Mucosa of rectum (tissue), 2 donors: Measurements from ENCODE around the gene VWA5B2.

Experiments used
- H3K27ac ChIP-seq, 2 donors: one replicate each; pipeline ENCODE4 v1.7.0; 2013; ENCODE audit warnings: inconsistent platforms in 2 of 2, low read depth in 2 of 2, low read length in 2 of 2
- H3K27me3 ChIP-seq, 2 donors: one replicate each; pipeline ENCODE4 v1.7.0; 2013; ENCODE audit warnings: low read length in 2 of 2; ENCODE audit not compliant: control insufficient read depth in 2 of 2, insufficient read depth in 2 of 2
- H3K36me3 ChIP-seq, 2 donors: one replicate each; pipeline ENCODE4 v1.7.0; 2013; ENCODE audit warnings: low read length in 2 of 2; ENCODE audit not compliant: control insufficient read depth in 2 of 2, insufficient read depth in 2 of 2
- H3K4me1 ChIP-seq, 2 donors: one replicate each; pipeline ENCODE4 v1.7.0; 2013; ENCODE audit warnings: low read length in 2 of 2, mild to moderate bottlenecking in 1 of 2; ENCODE audit not compliant: control insufficient read depth in 2 of 2, insufficient read depth in 2 of 2
- H3K4me3 ChIP-seq, 2 donors: one replicate each; pipeline ENCODE4 v1.7.0; 2013; ENCODE audit warnings: low read length in 2 of 2
- H3K9ac ChIP-seq, 2 donors: one replicate each; pipeline ENCODE4 v1.7.0; 2013; ENCODE audit warnings: low read length in 2 of 2, low read depth in 1 of 2, mild to moderate bottlenecking in 1 of 2
- H3K9me3 ChIP-seq, 2 donors: one replicate each; pipeline ENCODE4 v1.7.0; 2013; ENCODE audit warnings: low read length in 2 of 2; ENCODE audit not compliant: control insufficient read depth in 2 of 2
- donor health status: healthy.
- donor health status: Normal muscosa, but diverticular disease.

The VWA5B2 gene

GRCh38 chr3:184272269-184272668 lies 42.9 kb downstream of the VWA5B2 start:
- Histone ChIP-seq H3K4me3 (no peak overlapping the region), H3K36me3 (no peaks in the 10 kb centered on the region), H3K27me3 (peaks cover 14 to 18% of the 10 kb centered on the region in 2 donors), H3K9ac (no peak overlapping the region), H3K4me1 (no peaks in the 10 kb centered on the region), H3K9me3 (no peaks in the 10 kb centered on the region), H3K27ac (no peak overlapping the region)

GRCh38 chr3:184275381-184275701 lies 46.0 kb downstream of the VWA5B2 start:
- no peaks in the 10 kb centered on the region for H3K9me3 ChIP-seq
- H3K4me3 ChIP-seq: no peak overlapping the region
- no peak overlapping the region for H3K27ac ChIP-seq
- H3K9ac ChIP-seq: no peak overlapping the region
- H3K4me1 ChIP-seq: no peaks in the 10 kb centered on the region
- no peaks in the 10 kb centered on the region for H3K36me3 ChIP-seq
- H3K27me3 ChIP-seq: peaks cover 16 to 21% of the 10 kb centered on the region in 2 donors

GRCh38 chr3:184275961-184276910 lies 46.9 kb downstream of the VWA5B2 start, which contains the start of gene ECE2:
TSS of gene ECE2 (plus strand) at chr3:184276022. CDS start at chr3:184276154, 132 bp downstream.
- Histone ChIP-seq H3K4me3 (no peak within 1 kb of the TSS), H3K36me3 (no peaks in the 10 kb centered on the region), H3K4me1 (no peaks in the 10 kb centered on the region), H3K27me3 (peaks cover 16 to 21% of the 10 kb centered on the region in 2 donors), H3K9ac (no peak within 1 kb of the TSS), H3K27ac (no peak within 1 kb of the TSS), H3K9me3 (no peaks in the 10 kb centered on the region)

GRCh38 chr3:184277366-184277765 lies 48.0 kb downstream of the VWA5B2 start:
- peaks cover 16 to 23% of the 10 kb centered on the region in 2 donors for H3K27me3 ChIP-seq
- H3K36me3 ChIP-seq: no peaks in the 10 kb centered on the region
- H3K9ac ChIP-seq: no peak overlapping the region
- no peak overlapping the region for H3K4me3 ChIP-seq
- no peak overlapping the region for H3K27ac ChIP-seq
- no peaks in the 10 kb centered on the region for H3K4me1 ChIP-seq
- H3K9me3 ChIP-seq: no peaks in the 10 kb centered on the region

GRCh38 chr3:184282941-184283340 lies 53.6 kb downstream of the VWA5B2 start:
- Histone ChIP-seq H3K4me1 (no peaks in the 10 kb centered on the region), H3K27me3 (peaks cover 1 to 8% of the 10 kb centered on the region in 2 donors), H3K36me3 (no peaks in the 10 kb centered on the region), H3K9me3 (no peaks in the 10 kb centered on the region), H3K27ac (no peak overlapping the region), H3K9ac (no peak overlapping the region), H3K4me3 (no peak overlapping the region)

- Histone ChIP-seq H3K36me3 (no peaks in the 10 kb centered on the region), H3K9ac (no peak overlapping the region), H3K4me3 (no peak overlapping the region), H3K9me3 (no peaks in the 10 kb centered on the region), H3K27ac (no peak overlapping the region), H3K27me3 (peaks cover 0 to 8% of the 10 kb centered on the region in 2 donors), H3K4me1 (no peaks in the 10 kb centered on the region)
Measured at GRCh38 chr3:184283681-184284080, 54.3 kb downstream of the VWA5B2 start.

GRCh38 chr3:184284696-184285095 lies 55.3 kb downstream of the VWA5B2 start:
- H3K27ac ChIP-seq: no peak overlapping the region
- peaks cover 0 to 8% of the 10 kb centered on the region in 2 donors for H3K27me3 ChIP-seq
- no peak overlapping the region for H3K4me3 ChIP-seq
- H3K4me1 ChIP-seq: no peaks in the 10 kb centered on the region
- no peaks in the 10 kb centered on the region for H3K36me3 ChIP-seq
- no peaks in the 10 kb centered on the region for H3K9me3 ChIP-seq
- no peak overlapping the region for H3K9ac ChIP-seq

GRCh38 chr3:184289426-184289938 lies 60.1 kb downstream of the VWA5B2 start:
- Histone ChIP-seq H3K9me3 (no peaks in the 10 kb centered on the region), H3K36me3 (no peaks in the 10 kb centered on the region), H3K27me3 (peaks cover 0 to 6% of the 10 kb centered on the region in 2 donors), H3K4me1 (no peaks in the 10 kb centered on the region), H3K9ac (no peak overlapping the region), H3K4me3 (no peak overlapping the region), H3K27ac (no peak overlapping the region)

- H3K4me3 ChIP-seq: no peak overlapping the region
- H3K9me3 ChIP-seq: no peaks in the 10 kb centered on the region
- no peak overlapping the region for H3K9ac ChIP-seq
- no peak overlapping the region for H3K27ac ChIP-seq
- no peaks in the 10 kb centered on the region for H3K4me1 ChIP-seq
- H3K36me3 ChIP-seq: no peaks in the 10 kb centered on the region
- H3K27me3 ChIP-seq: peaks cover 0 to 6% of the 10 kb centered on the region in 2 donors
Measured at GRCh38 chr3:184290331-184290730, 60.9 kb downstream of the VWA5B2 start.

GRCh38 chr3:184291044-184291737 lies 61.8 kb downstream of the VWA5B2 start:
- Histone ChIP-seq H3K27ac (no peak overlapping the region), H3K9ac (no peak overlapping the region), H3K27me3 (peaks cover 0 to 4% of the 10 kb centered on the region in 2 donors), H3K9me3 (no peaks in the 10 kb centered on the region), H3K4me3 (no peak overlapping the region), H3K36me3 (no peaks in the 10 kb centered on the region), H3K4me1 (no peaks in the 10 kb centered on the region)
